Superior temporal gyrus (tissue), 1 donor: ENCODE data around the gene TMIE.

ENCODE experiments used
- DNase-seq: peaks from one replicate; pipeline ENCODE4 v3.0.0-alpha.2; 2016; ENCODE audit errors: extremely low spot score

The TMIE gene

DNA sequence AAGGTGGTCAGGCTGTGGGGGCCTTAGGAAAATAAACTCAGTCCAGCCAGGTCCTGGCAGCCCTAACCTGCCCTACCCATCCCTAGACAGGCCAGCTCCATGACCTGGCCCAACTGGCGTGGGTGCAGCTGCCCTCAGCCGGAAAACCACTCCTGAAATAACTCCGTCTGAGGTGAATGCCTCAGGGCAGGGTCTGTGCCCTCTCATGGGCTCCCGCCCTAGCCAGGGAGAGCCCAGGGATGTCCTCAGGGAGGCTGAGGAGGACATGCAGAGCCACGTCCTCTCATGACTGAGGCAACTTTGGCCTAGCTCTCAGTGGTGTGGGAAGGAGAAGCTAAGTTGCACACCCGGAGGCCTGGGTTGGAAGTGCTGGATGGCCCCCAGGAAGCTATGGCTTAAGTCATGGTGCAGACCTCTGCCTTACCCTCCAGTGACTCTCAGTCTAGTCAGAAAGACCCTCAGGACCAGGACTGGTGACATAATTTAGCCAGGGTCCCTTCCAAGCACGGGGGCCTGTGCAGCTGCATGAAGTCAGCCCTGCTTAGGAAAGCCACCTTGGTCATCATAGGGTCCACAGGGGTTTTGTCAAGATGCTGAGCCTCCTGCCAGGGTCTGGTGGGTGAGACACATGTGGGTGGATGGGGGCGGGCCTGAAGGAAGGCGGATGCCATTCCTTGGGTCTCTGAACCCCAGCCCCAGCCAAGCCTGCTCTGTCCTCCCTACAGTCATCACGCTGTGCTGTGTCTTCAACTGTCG is 7.4 kb downstream of the TMIE start:
- DNase-seq: no peak

DNA sequence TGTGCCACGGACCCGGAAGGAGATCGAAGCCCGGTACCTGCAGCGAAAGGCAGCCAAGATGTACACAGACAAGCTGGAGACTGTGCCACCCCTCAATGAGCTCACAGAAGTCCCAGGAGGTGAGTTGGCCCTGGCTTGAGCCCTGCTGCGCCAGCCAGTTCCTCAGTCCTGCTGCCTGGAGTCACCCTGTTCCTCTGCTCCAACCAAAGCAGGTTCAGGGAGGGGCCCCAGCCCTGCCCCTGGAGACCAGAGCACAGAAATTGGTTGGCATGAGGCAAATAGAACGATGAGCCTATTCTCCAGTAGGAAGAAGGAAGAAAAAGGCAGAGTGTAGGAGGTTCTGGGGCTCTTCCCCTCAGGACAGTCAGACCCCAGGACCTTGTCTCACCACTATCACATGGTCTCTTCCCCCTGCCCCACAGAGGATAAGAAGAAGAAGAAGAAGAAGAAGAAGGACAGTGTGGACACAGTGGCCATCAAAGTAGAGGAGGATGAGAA is 8.0 kb downstream of the TMIE start:
- DNase-seq: no peak

DNA sequence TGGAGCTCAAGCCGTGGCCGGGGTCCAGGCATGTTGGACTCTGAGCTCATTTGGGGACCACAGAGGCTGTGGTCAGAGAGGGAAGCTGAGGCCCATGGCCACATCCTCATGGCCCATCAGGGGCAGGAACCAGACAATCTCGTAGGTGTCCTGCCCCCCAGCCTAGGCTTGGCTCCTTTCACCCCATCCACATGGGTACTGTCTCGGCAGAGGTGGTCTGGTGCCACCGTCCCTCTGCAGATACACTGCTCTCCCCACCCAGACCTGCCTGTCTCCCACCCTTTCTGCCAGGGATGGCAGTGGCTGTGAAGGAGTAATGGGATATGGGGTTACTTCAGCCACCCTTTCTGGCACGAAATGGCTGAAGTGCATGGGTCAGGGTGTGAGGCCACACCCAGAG is 8.5 kb downstream of the TMIE start:
- no peak for DNase-seq

DNA sequence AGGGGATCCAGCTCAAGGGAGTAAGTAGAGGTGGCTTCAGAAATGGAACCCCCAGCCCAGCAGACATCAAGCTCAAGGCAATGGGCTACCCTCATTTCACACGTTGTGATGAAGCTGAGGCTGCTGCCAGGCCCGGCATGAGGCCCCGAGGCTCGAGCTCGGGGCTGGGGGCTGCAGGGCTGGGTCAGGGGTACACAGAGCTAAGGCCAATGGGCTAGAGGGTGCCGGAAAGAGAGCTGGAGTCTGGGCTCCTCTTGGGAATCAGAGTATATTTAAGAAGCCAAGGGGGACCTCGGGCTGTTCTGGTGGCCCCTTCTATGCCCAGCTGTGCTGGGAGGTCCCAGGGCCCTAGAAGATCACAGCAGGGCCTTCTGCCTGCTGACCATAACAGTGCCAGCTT is 9.0 kb downstream of the TMIE start:
- no peak for DNase-seq

DNA sequence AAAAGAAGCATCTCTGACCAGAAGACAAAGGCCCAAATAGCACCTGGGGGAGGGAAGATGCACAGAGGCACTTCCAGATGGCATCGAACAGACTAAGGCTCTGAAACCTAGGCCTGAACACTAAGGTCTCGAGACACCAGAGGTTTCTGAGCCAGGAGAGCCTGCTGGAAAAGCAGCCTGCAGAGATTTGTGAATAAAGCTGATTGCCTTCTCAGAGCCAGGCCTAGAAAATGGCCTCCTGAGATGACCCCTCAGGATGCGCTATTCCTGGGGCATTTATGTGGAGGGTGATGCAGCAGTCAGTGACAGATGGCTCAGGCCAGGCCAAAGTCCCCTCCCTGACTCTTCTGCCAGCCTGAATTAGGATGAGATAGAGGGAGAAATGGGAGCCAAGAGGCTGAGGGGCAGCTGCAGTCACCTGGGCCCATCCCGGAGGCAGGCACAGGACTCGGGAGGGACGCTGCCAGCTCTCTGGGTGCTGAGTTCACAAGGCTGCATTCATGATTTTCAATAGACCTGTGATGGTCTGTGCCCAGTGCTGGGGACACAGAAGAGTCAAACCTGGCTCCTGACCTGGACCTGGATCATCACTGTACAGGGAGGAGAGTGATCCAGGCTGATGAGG is 9.6 kb downstream of the TMIE start:
- DNase-seq: no peak

DNA sequence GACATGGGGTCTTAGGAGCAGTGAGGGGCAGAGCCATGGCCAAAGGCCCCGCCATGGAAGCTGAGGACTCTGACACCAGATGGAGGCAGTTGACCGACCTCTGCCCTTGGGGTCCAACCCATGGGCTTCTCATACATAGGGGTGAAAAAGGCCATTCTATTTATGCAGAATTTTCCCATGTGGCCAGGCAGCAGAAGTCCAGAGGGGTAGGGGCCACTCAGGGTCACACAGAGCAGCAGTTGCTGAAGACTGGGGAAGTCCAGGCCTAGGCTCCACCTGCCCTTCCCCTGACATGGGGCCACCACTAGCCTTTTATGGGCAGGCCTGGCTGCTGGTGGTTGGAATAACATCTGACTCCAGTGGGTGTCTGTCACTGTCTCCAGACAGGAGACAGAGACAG is 10.1 kb downstream of the TMIE start:
- no peak for DNase-seq

DNA sequence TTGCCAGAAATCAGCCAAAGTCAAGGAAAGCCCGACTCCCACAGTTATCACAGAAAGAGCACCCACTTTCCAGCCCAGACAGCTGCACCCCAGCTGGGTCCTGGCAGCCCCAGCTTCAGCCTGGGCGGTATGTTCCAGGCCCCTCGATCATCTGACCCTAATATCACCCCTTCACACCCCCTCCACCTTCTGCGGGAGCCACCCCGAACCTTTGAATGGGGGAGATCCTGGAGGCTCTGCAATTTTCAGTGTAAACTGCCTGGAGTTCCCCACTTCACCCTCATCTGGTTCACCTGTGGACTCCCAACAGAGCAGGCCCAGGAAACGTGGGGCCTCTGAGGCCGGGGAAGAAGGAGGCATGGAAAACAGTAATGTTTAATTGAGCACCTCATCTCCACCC is 10.6 kb downstream of the TMIE start:
- no peak for DNase-seq

DNA sequence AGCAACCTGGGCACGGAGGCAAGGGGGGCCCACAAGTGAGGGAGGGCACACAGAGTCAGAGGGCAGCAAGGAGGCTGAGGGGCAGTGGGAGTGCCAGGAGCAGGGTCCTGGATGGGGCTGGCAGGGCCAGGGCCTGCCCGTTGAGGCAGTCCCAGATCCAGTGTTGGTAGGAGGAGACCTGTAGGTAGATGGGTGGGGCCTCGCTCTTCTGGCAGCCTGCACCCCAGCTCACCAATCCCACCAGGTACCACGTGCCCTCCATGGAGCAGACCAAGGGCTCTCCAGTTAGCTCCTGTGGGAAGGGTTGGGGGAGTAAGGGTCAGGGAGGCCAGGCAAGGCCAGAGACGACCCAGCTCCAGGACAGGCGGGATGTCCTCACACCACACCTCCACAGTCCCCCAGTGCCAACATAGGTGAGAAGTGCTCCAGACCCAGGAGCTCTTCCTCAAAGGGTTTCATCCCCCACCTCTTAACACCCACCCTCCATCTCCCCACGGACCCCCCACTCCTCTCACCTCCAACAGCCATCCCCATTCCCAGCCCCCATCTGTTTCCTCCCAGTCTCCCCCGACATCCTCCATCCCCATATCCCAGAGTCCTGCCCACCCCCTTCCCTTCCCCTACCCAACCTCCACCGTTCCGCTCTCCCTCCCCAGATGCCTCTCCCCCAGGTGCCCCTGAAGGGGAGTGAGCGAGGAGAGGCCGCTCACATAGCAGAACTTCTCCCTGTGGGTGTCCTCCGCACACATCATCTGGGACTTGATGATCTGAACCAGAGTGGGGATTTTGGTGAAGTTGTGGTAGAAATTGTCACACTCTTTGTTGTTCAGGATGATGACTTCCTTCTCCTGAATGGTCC is 11.2 kb downstream of the TMIE start:
- no peak for DNase-seq

DNA sequence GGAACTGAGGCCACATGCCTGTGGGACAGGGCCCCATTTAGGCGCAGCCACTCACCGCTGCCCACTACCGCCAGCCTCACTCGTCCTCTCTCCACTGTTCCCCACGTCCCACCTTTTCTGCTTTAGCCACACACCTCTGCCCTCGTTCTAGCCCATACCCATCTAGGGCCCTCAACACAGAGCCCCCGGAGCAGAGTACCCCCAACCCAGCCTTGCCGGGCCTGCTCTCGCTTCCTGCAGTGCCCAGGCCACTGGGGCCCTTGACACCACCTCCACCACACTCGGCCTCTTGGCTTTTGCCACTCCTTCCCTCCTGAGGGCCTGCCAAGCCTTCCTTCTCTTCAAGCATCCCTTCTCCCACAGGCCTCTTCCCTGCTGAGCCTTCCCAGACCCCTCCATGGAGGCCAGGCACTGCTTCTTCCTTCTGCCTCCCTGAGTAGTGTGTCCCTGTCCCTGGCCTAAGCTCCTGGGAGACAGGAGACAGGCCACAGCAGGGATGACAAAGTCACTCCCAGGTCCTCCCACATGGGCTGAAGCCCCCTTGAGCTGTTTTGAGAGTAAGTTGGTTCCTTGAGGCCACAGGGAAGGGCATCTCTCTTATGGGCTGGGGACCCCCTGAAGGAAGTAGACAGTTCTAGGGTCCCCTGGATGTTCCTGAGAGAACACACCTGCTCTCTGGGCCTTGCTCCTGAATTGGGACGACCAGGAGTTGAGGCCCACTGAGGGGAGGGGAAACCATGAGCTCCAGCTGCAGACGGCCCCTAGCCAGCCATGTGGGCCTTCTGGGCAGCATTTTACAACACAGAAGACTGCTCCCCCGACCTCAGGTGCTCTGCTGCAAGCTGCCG is 12.1 kb downstream of the TMIE start:
- no peak for DNase-seq

DNA sequence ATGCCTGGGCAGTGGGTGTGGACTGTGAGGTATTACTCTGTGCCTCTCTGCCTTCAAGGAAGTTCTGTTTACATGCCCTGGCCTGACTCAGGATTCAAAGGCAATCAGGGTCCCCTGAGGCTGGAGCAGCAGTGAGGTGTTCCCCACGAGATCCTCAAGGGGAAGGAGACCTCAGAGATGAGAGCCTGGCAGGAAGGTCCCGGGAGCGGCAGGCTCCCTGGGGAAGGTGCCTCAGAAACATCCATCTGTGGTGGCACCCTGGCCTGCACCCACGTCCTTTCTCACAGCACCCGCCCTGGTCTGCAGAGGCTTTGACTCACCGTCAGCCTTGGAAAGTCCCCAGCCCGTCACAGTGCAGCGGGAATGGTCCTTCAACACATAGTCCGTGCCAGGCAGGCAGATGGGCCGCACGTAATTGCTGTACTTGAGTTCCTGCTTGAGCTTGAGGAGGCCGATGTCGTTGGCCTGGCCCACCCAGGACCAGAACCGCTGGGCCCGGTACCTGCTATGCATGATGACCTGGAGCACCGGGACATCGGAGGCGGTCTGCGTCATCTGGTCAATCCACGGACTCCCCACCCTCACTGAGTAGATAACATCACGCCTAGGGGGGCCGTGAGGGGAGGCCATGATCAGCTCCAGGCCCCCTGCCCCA is 12.8 kb downstream of the TMIE start:
- DNase-seq: no peak

DNA sequence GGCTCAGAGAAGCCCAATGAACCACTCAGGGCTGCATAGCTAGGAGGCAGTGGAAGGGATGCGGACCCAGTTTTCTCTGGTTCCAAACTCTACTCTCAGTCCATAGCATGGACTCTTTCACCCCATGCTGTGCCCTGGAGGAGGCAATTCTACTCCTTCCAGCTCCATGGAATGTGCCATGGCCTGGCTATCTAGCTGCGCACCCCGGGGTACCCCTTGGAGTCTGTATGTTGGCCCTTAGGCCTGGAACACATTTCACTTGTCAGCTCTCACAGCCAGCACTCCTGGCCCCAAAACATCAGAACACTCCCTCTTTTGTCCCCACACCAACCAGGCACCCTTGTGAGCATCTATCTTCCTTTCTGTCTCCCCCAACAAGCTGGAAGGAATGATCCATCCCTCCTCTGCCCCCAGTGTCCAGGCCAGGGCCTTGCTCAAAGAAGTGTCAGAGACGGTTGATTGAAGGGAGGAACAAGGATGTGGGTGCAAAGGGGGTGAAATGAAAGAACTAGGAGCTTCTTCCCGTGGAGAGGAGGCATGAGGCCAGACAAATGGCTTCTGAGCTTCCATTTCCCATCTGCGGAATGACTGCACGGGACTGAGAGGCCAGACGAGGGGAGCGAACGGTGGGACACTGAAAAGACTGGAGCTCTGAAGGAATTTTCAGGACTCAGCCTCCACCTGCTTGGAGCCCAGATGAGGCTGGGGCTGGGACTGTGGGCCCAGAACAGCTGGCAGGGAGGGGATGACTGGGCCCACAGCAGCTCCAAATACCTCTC is 13.7 kb downstream of the TMIE start:
- DNase-seq: no peak

DNA sequence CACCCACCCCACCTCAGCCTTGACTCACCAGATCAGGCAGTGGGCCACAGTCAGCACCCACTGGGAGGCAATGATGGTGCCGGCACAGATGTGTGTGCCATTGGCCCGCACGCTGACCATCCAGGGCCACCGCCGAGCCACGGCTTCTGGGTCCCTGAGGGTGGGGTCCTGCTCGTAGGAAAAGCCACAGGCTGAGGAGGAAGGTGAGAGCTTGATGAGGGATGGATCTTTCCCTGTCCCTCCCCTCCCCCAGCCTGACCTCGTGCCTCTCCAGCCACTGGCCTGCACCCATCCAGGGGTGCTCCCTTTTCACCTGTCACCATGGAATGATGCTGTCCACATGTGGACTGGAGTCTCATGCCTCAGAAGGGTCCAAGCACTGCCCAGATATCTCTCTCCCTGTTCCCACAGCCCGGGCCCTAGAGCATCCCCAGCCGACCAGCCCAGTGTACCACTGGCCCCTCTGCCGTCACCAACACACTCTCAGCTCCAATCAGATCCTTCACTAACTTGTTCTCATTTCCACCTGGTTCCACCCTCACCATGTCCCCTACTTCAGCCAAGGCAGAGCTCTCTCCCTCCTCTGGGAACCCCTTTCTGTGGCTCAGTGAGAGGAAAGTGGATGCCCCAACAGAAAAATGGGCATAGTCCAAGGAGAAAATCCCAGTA is 14.4 kb downstream of the TMIE start:
- DNase-seq: no peak

DNA sequence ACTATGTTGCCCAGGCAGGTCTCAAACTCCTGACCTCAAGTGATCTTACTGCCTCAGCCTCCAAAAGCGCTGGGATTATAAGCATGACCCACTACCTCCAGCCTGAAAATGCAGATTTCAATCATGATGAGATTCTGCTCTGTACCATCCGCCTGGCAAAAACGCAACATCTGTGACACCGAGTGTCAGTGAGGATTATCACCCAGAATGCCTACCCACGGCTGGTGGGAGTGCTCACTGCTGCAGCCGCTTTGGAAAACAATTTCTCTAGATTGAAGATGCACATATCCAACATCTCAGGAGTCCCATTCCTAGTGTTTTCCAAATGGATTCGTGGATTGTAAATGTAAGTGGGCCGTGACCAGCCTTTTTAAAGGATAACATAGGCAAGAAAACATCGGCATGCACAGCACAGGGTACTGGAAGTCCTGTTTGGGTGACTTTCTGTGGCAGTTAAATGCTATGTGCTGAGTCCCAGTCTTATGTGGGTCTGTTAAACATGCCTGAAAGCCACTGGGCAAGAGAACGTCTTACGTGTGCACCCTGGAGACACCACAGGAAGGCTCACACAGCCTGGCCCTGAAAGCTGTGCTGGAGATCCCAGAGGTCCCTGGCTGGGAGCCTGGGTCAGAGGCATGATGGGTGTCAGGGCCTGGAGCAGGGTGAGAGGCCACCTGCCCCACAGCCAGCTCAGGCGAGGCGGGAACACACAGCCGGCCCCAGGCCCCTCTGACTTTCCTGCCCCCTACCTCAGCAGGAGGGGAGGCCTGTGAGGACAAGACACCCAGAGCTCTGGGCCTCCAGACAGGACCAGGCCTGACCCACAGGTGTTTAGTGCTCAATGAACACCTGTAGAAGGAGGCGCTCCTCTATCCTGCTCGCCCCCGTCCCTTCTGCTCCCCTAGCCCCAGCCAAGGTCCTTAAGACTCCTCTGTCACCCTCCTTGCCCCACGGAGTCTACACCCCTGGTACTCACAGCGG is 15.6 kb downstream of the TMIE start:
- DNase-seq: no peak

DNA sequence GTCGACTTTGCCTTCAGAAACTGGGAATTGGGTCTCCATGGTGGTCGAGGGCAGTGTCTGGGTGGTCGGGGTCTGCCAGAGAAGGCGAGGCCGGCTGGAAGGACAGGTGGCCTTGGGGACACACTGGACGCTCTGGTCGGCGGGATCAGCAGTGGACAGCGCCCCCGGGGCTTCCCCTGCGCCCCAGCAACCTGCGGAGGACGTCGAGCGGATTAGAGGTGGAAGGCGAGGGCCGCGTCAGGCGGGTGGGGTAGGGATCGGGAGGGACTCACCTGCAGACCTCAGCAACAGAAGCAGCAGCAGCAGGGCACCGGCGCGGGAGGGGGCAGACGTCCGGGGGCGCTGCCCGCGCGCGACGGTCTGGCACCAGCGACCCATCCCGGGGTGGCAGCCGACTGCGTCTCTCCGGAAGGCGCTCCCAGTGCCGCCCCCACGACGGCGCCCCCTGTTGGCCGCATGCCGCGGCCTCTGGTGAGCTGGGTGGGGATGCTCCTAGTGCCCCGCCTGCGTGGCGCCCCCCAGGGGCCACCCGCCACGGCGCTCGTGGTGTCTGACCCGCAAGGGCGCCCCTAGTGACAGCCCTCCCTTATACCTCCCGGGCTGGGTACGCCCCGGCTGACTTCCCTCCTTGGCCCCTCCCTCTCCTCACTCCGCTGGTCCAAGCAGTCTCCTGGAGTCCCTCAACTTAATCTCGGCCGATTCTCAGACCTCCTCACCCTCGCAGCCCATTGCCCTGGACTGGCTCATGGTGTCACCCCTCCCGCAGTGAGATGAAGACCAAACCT is 16.4 kb downstream of the TMIE start, which contains the start of gene PRSS50:
PRSS50 (minus strand) TSS at position 423 of the 785 bp plus-strand sequence; CDS start at position 378, 45 bp downstream.
- no peak for DNase-seq

DNA sequence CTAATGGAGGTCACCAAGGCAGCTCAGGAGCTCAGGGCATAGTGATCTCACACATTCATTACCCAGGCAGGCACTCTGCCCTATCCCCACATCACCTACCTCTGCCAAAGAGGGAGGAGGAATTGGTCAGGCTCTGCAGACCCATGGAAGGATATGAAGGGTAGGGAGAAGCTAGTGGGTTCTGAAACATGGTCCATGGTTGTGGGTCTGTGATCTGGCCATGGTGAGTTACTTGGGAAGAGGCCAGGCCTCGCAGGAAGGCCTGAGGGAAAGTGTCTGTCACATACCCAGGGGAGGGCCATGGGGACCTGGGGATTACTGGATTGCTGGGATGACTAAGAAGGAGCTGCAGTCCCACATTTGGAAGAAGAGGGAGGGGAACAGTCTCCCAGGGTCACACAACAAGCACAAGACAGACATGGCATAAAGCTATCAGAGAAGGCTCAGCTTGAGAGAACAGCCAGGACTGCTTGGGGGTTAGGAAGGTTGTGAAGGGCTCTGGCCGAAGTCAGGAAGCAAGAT is 17.9 kb downstream of the TMIE start:
- no peak for DNase-seq

DNA sequence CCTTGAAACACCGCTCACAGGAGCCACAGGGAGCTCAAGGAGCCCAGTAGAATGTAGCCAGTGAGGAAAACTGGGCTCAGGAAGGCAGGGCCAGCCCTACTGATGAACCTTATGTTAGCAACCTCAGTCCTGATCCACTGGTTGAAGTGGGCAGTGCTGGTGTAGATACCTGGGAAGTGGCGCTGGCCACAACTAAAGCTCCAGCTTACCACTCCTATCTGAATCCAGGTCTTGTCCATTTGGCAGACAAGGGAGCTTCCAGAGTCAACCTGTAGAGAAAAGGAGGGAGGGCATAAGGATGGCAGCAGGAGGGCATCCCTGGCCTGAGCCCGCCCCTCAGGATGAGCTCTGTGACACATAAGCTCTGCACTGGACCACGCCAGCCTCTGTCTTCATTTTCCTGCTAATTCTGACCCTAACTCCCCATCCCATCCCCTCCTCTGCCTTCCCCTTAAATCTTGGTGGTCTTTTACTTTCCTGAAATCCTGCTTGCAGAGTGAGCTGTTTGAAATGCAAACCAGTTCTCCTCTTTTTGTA is 18.6 kb downstream of the TMIE start:
- DNase-seq: no peak

DNA sequence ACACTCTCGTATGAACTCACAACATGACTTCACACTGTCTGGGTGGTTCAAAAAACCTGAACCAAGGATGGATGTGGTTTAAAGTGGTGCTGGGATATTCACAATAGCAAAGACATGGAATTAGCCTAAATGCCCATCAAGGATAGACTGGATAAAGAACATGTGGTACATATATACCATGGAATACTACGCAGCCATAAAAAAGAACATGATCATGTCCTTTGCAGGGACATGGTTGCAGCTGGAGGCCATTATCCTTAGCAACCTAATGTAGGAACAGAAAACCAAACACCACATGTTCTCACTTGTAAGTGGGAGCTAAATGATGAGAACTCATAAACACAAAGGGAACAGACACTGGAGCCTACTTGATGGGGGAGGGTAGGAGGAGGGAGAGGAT is 19.8 kb downstream of the TMIE start:
- no peak for DNase-seq
